Stimulated activated CD4-positive, alpha-beta T cell treated with anti-CD3 and anti-CD28 coated beads, Interleukin-15, amount 100 ng/mL, for 48 hours (primary cell): ENCODE data around the gene PCDHA8.
"Not testable (repeated sequence)": the region's sequence is repeated elsewhere in the genome, so short reads cannot be mapped to it uniquely, and the experiment has no call there.

Experiments
- DNase-seq, 2 donors: peaks; one replicate each; pipeline ENCODE4 v3.0.0-alpha.2; 2020; ENCODE audit warnings: low read depth in 2 of 2

Gene PCDHA8

GRCh38 chr5:140827704-140828361 lies 13.2 kb upstream of the PCDHA8 start, which contains the start of gene PCDHA6:
Gene PCDHA6, plus strand, starts transcription at chr5:140827960. Its CDS starts 132 bp downstream, at chr5:140828092.
- DNase-seq = no peak

GRCh38 chr5:140828362-140828737 lies 12.6 kb upstream of the PCDHA8 start:
- DNase-seq = no peak

- DNase-seq = not testable (repeated sequence)
Measured at GRCh38 chr5:140829511-140830501, 11.2 kb upstream of the PCDHA8 start.

GRCh38 chr5:140833993-140834392 lies 7.0 kb upstream of the PCDHA8 start, which contains the start of gene PCDHA7:
Gene PCDHA7, plus strand, starts transcription at chr5:140834269. Its CDS starts 115 bp downstream, at chr5:140834384.
- no peak for DNase-seq

- DNase-seq = not testable (repeated sequence)
Measured at GRCh38 chr5:140834439-140835008, 6.5 kb upstream of the PCDHA8 start.

- DNase-seq = no peak
Measured at GRCh38 chr5:140835622-140836510, 5.1 kb upstream of the PCDHA8 start.

- no peak for DNase-seq
Measured at GRCh38 chr5:140842798-140843733, 2.1 kb downstream of the PCDHA8 start.

- DNase-seq = not testable (repeated sequence)
Measured at GRCh38 chr5:140848139-140849102, 7.4 kb downstream of the PCDHA8 start, which contains the start of gene PCDHA9. Gene PCDHA9, plus strand, starts transcription at chr5:140848382. Its CDS starts 114 bp downstream, at chr5:140848496.

- not testable (repeated sequence) for DNase-seq
Measured at GRCh38 chr5:140849831-140850634, 9.0 kb downstream of the PCDHA8 start.

- DNase-seq = no peak
Measured at GRCh38 chr5:140855772-140856674, 15.0 kb downstream of the PCDHA8 start, which contains the start of gene PCDHA10. Gene PCDHA10, plus strand, starts transcription at chr5:140855897. Its CDS starts 152 bp downstream, at chr5:140856049.

- DNase-seq = no peak
Measured at GRCh38 chr5:140857177-140857986, 16.4 kb downstream of the PCDHA8 start.

- no peak for DNase-seq
Measured at GRCh38 chr5:140857987-140858240, 16.9 kb downstream of the PCDHA8 start.

- no peak for DNase-seq
Measured at GRCh38 chr5:140862441-140863295, 21.7 kb downstream of the PCDHA8 start.

- DNase-seq = no peak
Measured at GRCh38 chr5:140868721-140869554, 28.0 kb downstream of the PCDHA8 start, which contains the start of gene PCDHA11. Gene PCDHA11, plus strand, starts transcription at chr5:140868957. Its CDS starts 147 bp downstream, at chr5:140869104.
